GM12891 (cell line): Measurements from ENCODE around the gene CPSF7.

Experiments
- PAX5 ChIP-seq: IDR thresholded peaks from 2 replicates; pipeline ENCODE4 v1.6.1; 2011; ENCODE audit warnings: low read length, moderate library complexity, mild to moderate bottlenecking; ENCODE audit not compliant: insufficient read depth, severe bottlenecking
- POLR2A ChIP-seq: IDR thresholded peaks from 2 replicates; pipeline ENCODE4 v1.6.1; 2011; ENCODE audit warnings: low read depth, low read length, control low read depth
- POLR2AphosphoS5 ChIP-seq: IDR thresholded peaks from 2 replicates; pipeline ENCODE4 v1.6.1; 2011; ENCODE audit warnings: low read depth, low read length, control low read depth
- POU2F2 ChIP-seq: IDR thresholded peaks from 2 replicates; pipeline ENCODE4 v1.6.1; 2011; ENCODE audit warnings: low read depth, mild to moderate bottlenecking, control low read depth, low read length, moderate library complexity
- SPI1 ChIP-seq: IDR thresholded peaks from 2 replicates; pipeline ENCODE4 v1.6.1; 2011; ENCODE audit warnings: low read depth, low read length, control low read depth
- TAF1 ChIP-seq: IDR thresholded peaks from 2 replicates; pipeline ENCODE4 v1.6.1; 2011; ENCODE audit warnings: low read depth, low read length, control low read depth

GRCh38 chr11:61446211-61446651 lies 16.5 kb upstream of the CPSF7 start:
- TF ChIP-seq POLR2AphosphoS5 (no peak), POLR2A (no peak), SPI1 (no peak), TAF1 (no peak), POU2F2 (no peak), PAX5 (no peak)
